A673 (cell line): ENCODE results near the gene RILPL2. TPM values are rescaled to one million over a fixed set of nuclear protein-coding genes. Genes with fewer than 3 reads are reported as not detected.
"Not testable (repeated sequence)": the region's sequence is repeated elsewhere in the genome, so short reads cannot be mapped to it uniquely, and the experiment has no call there.

Experiments used
- BruUV-seq: library from RNA; stranded (reverse); fragments of 400-500 nt; replicated peaks from 2 replicates; lab custom pipeline; 2021; lab: Mats Ljungman, UMichigan
- CTCF ChIA-PET: fragments of 300-600 bp; sonication (Branson Sonifier 250); formaldehyde crosslinking; loops from one replicate; lab custom pipeline; 2022; ENCODE audit warnings: antibody characterized with exemption; lab: Charles Lee
- POLR2A ChIA-PET: fragments of 300-600 bp; sonication (Branson Sonifier 250); formaldehyde crosslinking; loops from one replicate; lab custom pipeline; 2022; ENCODE audit warnings: antibody characterized with exemption; ENCODE audit not compliant: low non-redundant PET; lab: Charles Lee
- DNase-seq: peaks from one replicate; pipeline ENCODE4 v3.0.0-alpha.2; 2015; ENCODE audit warnings: low spot score
- H3K27ac ChIP-seq: fragments of 200-600 bp; sonication (generic); 2 replicates; pipeline ENCODE4 v1.5.1; 2016; ENCODE audit warnings: mixed run types, low read depth, mild to moderate bottlenecking, mixed read lengths, antibody characterized with exemption, low read length; ENCODE audit not compliant: poor library complexity, severe bottlenecking
- H3K27me3 ChIP-seq: fragments of 200-600 bp; sonication (generic); replicated peaks from 2 replicates; pipeline ENCODE4 v1.6.1; 2017; ENCODE audit warnings: mixed run types, low read depth, mild to moderate bottlenecking, mixed read lengths, antibody characterized with exemption, low read length; ENCODE audit not compliant: insufficient read depth, poor library complexity
- H3K36me3 ChIP-seq: fragments of 200-600 bp; sonication (generic); 2 replicates; pipeline ENCODE4 v1.6.1; 2016; ENCODE audit warnings: mixed run types, mild to moderate bottlenecking, mixed read lengths, antibody characterized with exemption, low read length; ENCODE audit not compliant: insufficient read depth, poor library complexity, severe bottlenecking
- H3K4me1 ChIP-seq: fragments of 200-600 bp; sonication (generic); 2 replicates; pipeline ENCODE4 v1.6.1; 2017; ENCODE audit warnings: mixed run types, mild to moderate bottlenecking, mixed read lengths, antibody characterized with exemption, low read length; ENCODE audit not compliant: insufficient read depth, poor library complexity, severe bottlenecking
- H3K4me3 ChIP-seq: fragments of 200-600 bp; sonication (generic); 2 replicates; pipeline ENCODE4 v1.5.1; 2016; ENCODE audit warnings: low read depth, mixed run types, mild to moderate bottlenecking, mixed read lengths, low read length; ENCODE audit not compliant: poor library complexity, severe bottlenecking
- H3K9me3 ChIP-seq: fragments of 200-600 bp; sonication (generic); 2 replicates; pipeline ENCODE4 v1.6.1; 2016; ENCODE audit warnings: mixed run types, low read depth, mild to moderate bottlenecking, mixed read lengths, antibody characterized with exemption, low read length; ENCODE audit not compliant: poor library complexity, severe bottlenecking
- CTCF ChIP-seq: fragments of 300-800, 200-600 bp; sonication (generic); conservative IDR thresholded peaks from 2 replicates; pipeline ENCODE4 v1.5.1; 2017; ENCODE audit warnings: low read depth, mild to moderate bottlenecking, antibody characterized with exemption, low read length, moderate library complexity, mixed read lengths
- EZH2 ChIP-seq: fragments of 200-600 bp; sonication (generic); IDR thresholded peaks from 2 replicates; pipeline ENCODE4 v1.6.1; 2017; ENCODE audit warnings: borderline replicate concordance, low read depth, mild to moderate bottlenecking, mixed read lengths, antibody characterized with exemption, low read length; ENCODE audit not compliant: poor library complexity, severe bottlenecking
- intact Hi-C: fragments of 100-400 bp; cut with micrococcal nuclease; formaldehyde crosslinking; loops from one replicate; pipeline ENCODE4 v1.10.0; 2022; ENCODE audit not compliant: unreplicated experiment
- total RNA-seq: library from RNA; stranded (reverse); gene quantifications from 2 replicates; pipeline ENCODE4 v1.2.3, GENCODE V29; 2021

RILPL2 gene
- total RNA-seq, 1 experiment from 2014 or later: 1.7 TPM

GRCh38 chr12:123379391-123379790 lies 57.1 kb downstream of the RILPL2 start:
- BruUV-seq: no TSS peak
- POLR2A ChIA-PET: no interaction called here
- no peaks in the 10 kb centered on the region for H3K36me3 ChIP-seq
- no peak for TF ChIP-seq CTCF
- no peak for TF ChIP-seq EZH2
- no peaks in the 10 kb centered on the region for H3K9me3 ChIP-seq
- H3K27me3 ChIP-seq: no peaks in the 10 kb centered on the region
- H3K27ac ChIP-seq: no peak overlapping the region
- no peaks in the 10 kb centered on the region for H3K4me1 ChIP-seq
- no peak overlapping the region for H3K4me3 ChIP-seq
- no peak for DNase-seq
- intact Hi-C loops: no loop called here
- CTCF ChIA-PET: no interaction called here

GRCh38 chr12:123372415-123372814 lies 64.1 kb downstream of the RILPL2 start:
- H3K27ac ChIP-seq, H3K9me3 ChIP-seq, DNase-seq, POLR2A ChIA-PET, H3K4me3 ChIP-seq, H3K36me3 ChIP-seq, H3K27me3 ChIP-seq, intact Hi-C loops, H3K4me1 ChIP-seq, BruUV-seq, CTCF ChIA-PET: not testable (repeated sequence)

- CTCF ChIA-PET, H3K27me3 ChIP-seq, DNase-seq, H3K4me3 ChIP-seq, H3K27ac ChIP-seq, H3K4me1 ChIP-seq, POLR2A ChIA-PET, H3K9me3 ChIP-seq, BruUV-seq, intact Hi-C loops, H3K36me3 ChIP-seq: not testable (repeated sequence)
Measured at GRCh38 chr12:123371667-123372368, 64.7 kb downstream of the RILPL2 start.

- DNase-seq: no peak
- POLR2A ChIA-PET: no interaction called here
- CTCF ChIA-PET: no interaction called here
- Histone ChIP-seq H3K4me1 (peaks cover 2% of the 10 kb centered on the region), H3K27me3 (no peaks in the 10 kb centered on the region), H3K36me3 (no peaks in the 10 kb centered on the region), H3K4me3 (no peak overlapping the region), H3K27ac (no peak overlapping the region), H3K9me3 (no peaks in the 10 kb centered on the region)
- no TSS peak for BruUV-seq
- TF ChIP-seq EZH2 (no peak), CTCF (no peak)
- intact Hi-C loops: no loop called here
Measured at GRCh38 chr12:123369229-123369628, 67.3 kb downstream of the RILPL2 start.

- H3K4me3 ChIP-seq, H3K27ac ChIP-seq, DNase-seq, H3K4me1 ChIP-seq, H3K36me3 ChIP-seq, POLR2A ChIA-PET, BruUV-seq, H3K9me3 ChIP-seq, intact Hi-C loops, H3K27me3 ChIP-seq: not testable (repeated sequence)
- CTCF ChIA-PET: interaction anchor here (0.6 kb wide), 1 partner anchor 12 kb away, joined by 3 read pairs; no protein-coding TSS in a partner anchor
Measured at GRCh38 chr12:123368431-123368830, 68.1 kb downstream of the RILPL2 start.
